Lung (tissue), 12 donors: ENCODE data around the gene L3MBTL2. TPM values are rescaled to one million over a fixed set of nuclear protein-coding genes. Genes with fewer than 3 reads are reported as not detected.

ENCODE experiments used
- ATAC-seq: fragments of 200-7000 bp; cut with Tn5 transposase; one replicate; pipeline ENCODE4 v1.9.1; 2020; ENCODE audit warnings: moderate number of reproducible peaks; ENCODE audit not compliant: insufficient read depth, low FRiP score
- DNase-seq, 3 donors: peaks; one replicate each; pipeline ENCODE4 v3.0.0-alpha.2; 2013 to 2017
- H3K27ac ChIP-seq, 2 donors: one replicate each; pipeline ENCODE4 v1.5.1; 2013; ENCODE audit warnings: mild to moderate bottlenecking in 2 of 2, moderate library complexity in 2 of 2, control low read depth in 1 of 2, inconsistent platforms in 1 of 2, low read depth in 1 of 2, low read length in 1 of 2
- H3K27me3 ChIP-seq, 3 donors: one replicate each; pipeline ENCODE4 v1.5.1; 2013; ENCODE audit warnings: low read length in 2 of 3; ENCODE audit not compliant: control insufficient read depth in 3 of 3, insufficient read depth in 3 of 3
- H3K36me3 ChIP-seq, 4 donors: one replicate each; pipeline ENCODE4 v1.5.1; 2013; ENCODE audit warnings: low read length in 4 of 4, mild to moderate bottlenecking in 1 of 4, moderate library complexity in 1 of 4; ENCODE audit not compliant: control insufficient read depth in 4 of 4, insufficient read depth in 4 of 4
- H3K4me1 ChIP-seq, 5 donors: one replicate each; pipeline ENCODE4 v1.5.1; 2013; ENCODE audit warnings: low read length in 5 of 5, mild to moderate bottlenecking in 2 of 5, moderate library complexity in 1 of 5; ENCODE audit not compliant: control insufficient read depth in 5 of 5, insufficient read depth in 5 of 5
- H3K4me3 ChIP-seq: one replicate; pipeline ENCODE4 v1.5.1; 2013; ENCODE audit warnings: mild to moderate bottlenecking, control low read depth, moderate library complexity
- H3K9ac ChIP-seq, 2 donors: one replicate each; pipeline ENCODE4 v1.5.1; 2013; ENCODE audit warnings: low read length in 2 of 2, control low read depth in 1 of 2; ENCODE audit not compliant: insufficient read depth in 1 of 2
- H3K9me3 ChIP-seq, 4 donors: one replicate each; pipeline ENCODE4 v1.5.1; 2013; ENCODE audit warnings: low read length in 3 of 4, mild to moderate bottlenecking in 1 of 4, moderate library complexity in 1 of 4; ENCODE audit not compliant: control insufficient read depth in 4 of 4, insufficient read depth in 3 of 4
- WGBS, 2 donors: extraction: QIAGEN DNeasy Blood & Tissue Kit; methylation state at CpG; one replicate each; pipeline ENCODE4 v1.1.7; 2013; 5-methylcytosine and 5-hydroxymethylcytosine counted together
- polyA plus RNA-seq, 2 donors: library from polyadenylated mRNA; stranded (reverse); fragments of 200-250 nt; gene quantifications; one replicate each; pipeline ENCODE4 v1.2.1, GENCODE V29; 2013
- total RNA-seq, 2 donors: library from RNA; depleted of rRNA in 1 of 2; stranded (reverse); fragments of >200 nt in 1 of 2; gene quantifications; one replicate each; pipeline ENCODE4 v1.2.1, GENCODE V29; 2014 to 2021
- TF ChIP-seq, protein P1 (sequence below): IDR thresholded peaks from 2 replicates; pipeline ENCODE4 v1.5.1; 2012; ENCODE audit warnings: mild to moderate bottlenecking; ENCODE audit errors: control extremely low read depth, extremely low read depth
- donor health status: control.
- donor health status: control.
- donor health status: Bipolar disorder and iron deficiency.
- donor health status: healthy.
- donor health status: DM: yes; HTN: yes; CAD: no.

Gene L3MBTL2
- total and polyA plus RNA-seq, 4 donors: 11.2 to 28.6 (median 19.6) TPM

- H3K4me1 ChIP-seq: peaks cover 0 to 11% (median 0%) of the 10 kb centered on the region in 5 donors
- WGBS, 2 donors: 78 to 88% methylated on average over 7 of the region's 7 CpGs
- DNase-seq (no peak), ATAC-seq (no peak)
- H3K36me3 ChIP-seq: peaks cover 2 to 33% (median 10%) of the 10 kb centered on the region in 4 donors
- H3K27ac ChIP-seq: no peak overlapping the region
- no peaks in the 10 kb centered on the region for H3K9me3 ChIP-seq
- H3K4me3 ChIP-seq: no peak overlapping the region
- TF ChIP-seq, protein P1, sequence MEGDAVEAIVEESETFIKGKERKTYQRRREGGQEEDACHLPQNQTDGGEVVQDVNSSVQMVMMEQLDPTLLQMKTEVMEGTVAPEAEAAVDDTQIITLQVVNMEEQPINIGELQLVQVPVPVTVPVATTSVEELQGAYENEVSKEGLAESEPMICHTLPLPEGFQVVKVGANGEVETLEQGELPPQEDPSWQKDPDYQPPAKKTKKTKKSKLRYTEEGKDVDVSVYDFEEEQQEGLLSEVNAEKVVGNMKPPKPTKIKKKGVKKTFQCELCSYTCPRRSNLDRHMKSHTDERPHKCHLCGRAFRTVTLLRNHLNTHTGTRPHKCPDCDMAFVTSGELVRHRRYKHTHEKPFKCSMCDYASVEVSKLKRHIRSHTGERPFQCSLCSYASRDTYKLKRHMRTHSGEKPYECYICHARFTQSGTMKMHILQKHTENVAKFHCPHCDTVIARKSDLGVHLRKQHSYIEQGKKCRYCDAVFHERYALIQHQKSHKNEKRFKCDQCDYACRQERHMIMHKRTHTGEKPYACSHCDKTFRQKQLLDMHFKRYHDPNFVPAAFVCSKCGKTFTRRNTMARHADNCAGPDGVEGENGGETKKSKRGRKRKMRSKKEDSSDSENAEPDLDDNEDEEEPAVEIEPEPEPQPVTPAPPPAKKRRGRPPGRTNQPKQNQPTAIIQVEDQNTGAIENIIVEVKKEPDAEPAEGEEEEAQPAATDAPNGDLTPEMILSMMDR: no peak
- H3K9ac ChIP-seq: no peak overlapping the region
- no peaks in the 10 kb centered on the region for H3K27me3 ChIP-seq
Measured at GRCh38 chr22:41231369-41231768, 26.3 kb downstream of the L3MBTL2 start.

DNA sequence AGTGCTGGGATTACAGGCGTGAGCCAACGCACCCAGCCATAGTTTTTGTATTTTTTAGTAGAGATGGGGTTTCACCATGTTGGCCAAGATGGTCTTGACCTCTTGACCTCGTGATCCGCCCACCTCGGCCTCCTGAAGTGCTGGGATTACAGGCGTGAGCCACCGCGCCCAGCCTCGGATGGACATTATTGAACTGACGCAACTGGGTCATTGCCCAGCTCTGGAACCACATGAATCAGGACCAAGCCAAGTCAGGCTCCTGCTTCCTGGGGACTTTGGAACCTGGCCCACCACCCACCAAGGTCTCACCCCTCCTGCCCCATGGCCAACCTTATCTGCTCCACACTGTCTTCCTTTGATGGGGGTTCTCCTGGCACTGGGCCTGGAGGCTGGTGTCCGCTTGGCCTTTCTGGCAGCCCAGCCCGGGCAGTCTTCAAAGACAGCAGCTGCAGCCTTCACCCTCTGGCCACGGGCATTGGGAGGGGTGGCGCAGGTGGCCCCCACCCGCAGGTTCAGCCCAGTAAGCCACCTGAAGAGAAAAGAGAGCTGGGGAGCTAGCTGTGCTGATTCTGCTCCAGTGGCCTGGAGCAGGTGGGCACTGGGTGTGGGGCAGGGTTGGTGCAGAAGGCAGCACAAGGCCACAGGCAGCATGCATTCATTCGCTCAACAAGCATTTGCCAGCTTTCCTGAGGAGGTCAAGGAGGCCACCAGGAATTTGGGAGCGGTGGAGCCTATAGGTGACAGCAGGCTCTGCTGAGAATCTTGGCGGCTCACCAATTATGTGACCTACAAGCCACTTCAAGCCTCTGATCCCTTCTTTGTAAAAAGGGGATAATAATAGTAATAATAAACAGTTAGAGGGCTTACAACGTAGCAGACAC is 29.9 kb downstream of the L3MBTL2 start:
- H3K4me3 ChIP-seq: no peak overlapping the region
- no peaks in the 10 kb centered on the region for H3K27me3 ChIP-seq
- 79 to 86% methylated on average over 19 of the region's 19 CpGs for WGBS, 2 donors
- ATAC-seq (no peak), DNase-seq (no peak)
- no peak overlapping the region for H3K27ac ChIP-seq
- H3K9me3 ChIP-seq: no peaks in the 10 kb centered on the region
- H3K4me1 ChIP-seq: peaks cover 0 to 22% (median 0%) of the 10 kb centered on the region in 5 donors
- TF ChIP-seq, protein P1: no peak
- peaks cover 0 to 7% (median 3%) of the 10 kb centered on the region in 4 donors for H3K36me3 ChIP-seq
- no peak overlapping the region for H3K9ac ChIP-seq

DNA sequence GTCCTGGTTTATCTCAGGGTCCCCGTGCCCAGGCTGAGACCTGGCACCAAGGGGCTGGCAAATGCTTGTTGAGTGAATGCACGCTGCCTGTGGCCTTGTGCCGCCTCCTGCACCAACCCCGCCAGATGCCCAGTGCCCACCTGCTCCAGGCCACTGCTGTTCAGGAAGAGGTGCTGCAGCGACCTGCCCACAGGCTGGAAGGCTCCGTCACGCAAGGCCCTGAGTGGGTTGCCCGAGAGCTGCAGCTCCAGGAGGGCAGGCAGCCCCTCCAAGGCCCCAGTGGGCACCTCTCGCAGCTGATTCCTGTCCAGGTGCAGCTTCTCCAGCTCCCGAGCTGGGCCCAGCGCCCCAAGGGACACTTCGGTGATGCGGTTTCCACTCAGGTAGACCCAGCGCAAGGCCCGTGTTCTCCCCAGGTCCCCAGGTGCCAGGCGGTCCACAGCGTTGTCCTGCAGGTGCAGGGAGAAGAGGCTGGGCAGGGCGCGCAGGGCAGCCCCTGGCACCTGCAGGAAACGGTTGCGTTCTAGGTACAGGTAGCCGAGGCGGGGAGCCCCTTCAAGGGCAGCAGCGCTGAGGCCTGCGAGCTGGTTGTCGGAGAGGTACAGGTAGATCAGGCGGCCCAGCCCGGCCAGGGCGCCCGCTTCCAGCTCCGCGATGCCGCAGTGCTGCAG is 32.1 kb downstream of the L3MBTL2 start:
- H3K36me3 ChIP-seq: no peaks in the 10 kb centered on the region
- TF ChIP-seq, protein P1: no peak
- no peaks in the 10 kb centered on the region for H3K9me3 ChIP-seq
- no peak overlapping the region for H3K9ac ChIP-seq
- H3K27me3 ChIP-seq: no peaks in the 10 kb centered on the region
- H3K4me1 ChIP-seq: peaks cover 0 to 19% (median 0%) of the 10 kb centered on the region in 5 donors
- peak overlapping the region; percentile 18 for H3K4me3 ChIP-seq
- no peak for DNase-seq
- WGBS, 2 donors: 48 to 49% methylated on average over 33 of the region's 33 CpGs
- peak overlapping the region in 1 of 2 donors; percentile 58 for H3K27ac ChIP-seq
- no peak for ATAC-seq
